Endothelial cell of umbilical vein (primary cell): ENCODE data around the gene NCK2. TPM values are rescaled to one million over a fixed set of nuclear protein-coding genes. Genes with fewer than 3 reads are reported as not detected.

Source experiments
- BruUV-seq: library from RNA; stranded (reverse); fragments of 400-500 nt; replicated peaks from 2 replicates; lab custom pipeline; 2021; lab: Mats Ljungman, UMichigan
- CTCF ChIA-PET: fragments of 300-600, 350-600 bp; sonication (Branson Sonifier 250); formaldehyde crosslinking; loops from one replicate; lab custom pipeline; 2021; ENCODE audit warnings: antibody characterized with exemption, inconsistent platforms; lab: Charles Lee
- POLR2A ChIA-PET: fragments of 300-600, 350-600 bp; sonication (Branson Sonifier 250); formaldehyde crosslinking; loops from one replicate; lab custom pipeline; 2021; ENCODE audit warnings: antibody characterized with exemption, inconsistent platforms; lab: Charles Lee
- DNase-seq: peaks from one replicate; pipeline ENCODE4 v3.0.0-alpha.2; 2011; ENCODE audit warnings: low read depth, low spot score
- FAIRE-seq: peaks from 2 replicates; lab custom pipeline; 2011; peaks lifted over from hg19 to GRCh38; lab: Jason Lieb, UNC
- H2AFZ ChIP-seq: 2 replicates; pipeline ENCODE4 v1.6.0; 2012; ENCODE audit warnings: low read depth, low read length, control low read depth, inconsistent platforms
- H3K27ac ChIP-seq: 2 replicates; pipeline ENCODE4 v1.5.1; 2011; ENCODE audit warnings: low read depth, mild to moderate bottlenecking, control low read depth, low read length, moderate library complexity; ENCODE audit not compliant: insufficient read depth
- H3K27me3 ChIP-seq, 2 experiments: 2 replicates each; pipeline versions ENCODE4 v1.6.0 to v1.6.1; 2011; ENCODE audit warnings: low read length in 2 of 2, mixed read lengths in 1 of 2; ENCODE audit not compliant: control insufficient read depth in 2 of 2, insufficient read depth in 2 of 2
- H3K36me3 ChIP-seq, 2 experiments: 2 replicates in 1 of 2; 3 replicates in 1 of 2; pipeline ENCODE4 v1.5.1; 2011; ENCODE audit warnings: low read length in 2 of 2, mild to moderate bottlenecking in 1 of 2, moderate library complexity in 1 of 2; ENCODE audit not compliant: control insufficient read depth in 2 of 2, insufficient read depth in 2 of 2; ENCODE audit errors: extremely low read depth in 1 of 2
- H3K4me1 ChIP-seq: 3 replicates; pipeline ENCODE4 v1.5.1; 2011; ENCODE audit warnings: mild to moderate bottlenecking, low read length; ENCODE audit not compliant: control insufficient read depth, insufficient read depth; ENCODE audit errors: extremely low read depth
- H3K4me2 ChIP-seq: 2 replicates; pipeline ENCODE4 v1.6.1; 2011; ENCODE audit warnings: low read length, control low read depth, mixed read lengths; ENCODE audit not compliant: insufficient read depth
- H3K4me3 ChIP-seq, 3 experiments: fragments of 200-600 bp in 1 of 3; sonication (generic), shearing (Covaris generic) in 1 of 3; replicated peaks in 1 of 3; 2 replicates each; pipeline ENCODE4 v1.5.1; 2011 to 2016; ENCODE audit warnings: control low read depth in 3 of 3, low read length in 3 of 3, mild to moderate bottlenecking in 2 of 3, inconsistent platforms in 1 of 3, low read depth in 1 of 3, moderate library complexity in 1 of 3; ENCODE audit not compliant: insufficient read depth in 1 of 3
- H3K79me2 ChIP-seq: 2 replicates; pipeline ENCODE4 v1.6.0; 2012; ENCODE audit warnings: low read length, inconsistent platforms; ENCODE audit not compliant: control insufficient read depth, insufficient read depth
- H3K9ac ChIP-seq: replicated peaks from 2 replicates; pipeline ENCODE3; 2011; ENCODE audit warnings: low read length, control low read depth; ENCODE audit not compliant: insufficient read depth; ENCODE audit errors: extremely low read depth
- H3K9me1 ChIP-seq: replicated peaks from 3 replicates; pipeline ENCODE4 v1.6.0; 2011; ENCODE audit warnings: mild to moderate bottlenecking, low read length; ENCODE audit not compliant: control insufficient read depth, insufficient read depth; ENCODE audit errors: extremely low read depth
- H3K9me3 ChIP-seq: replicated peaks from 2 replicates; pipeline ENCODE4 v1.5.1; 2012; ENCODE audit warnings: low read length, inconsistent platforms; ENCODE audit not compliant: control insufficient read depth, insufficient read depth
- H4K20me1 ChIP-seq: replicated peaks from 2 replicates; pipeline ENCODE3; 2011; ENCODE audit warnings: mild to moderate bottlenecking, low read length; ENCODE audit not compliant: control insufficient read depth, insufficient read depth; ENCODE audit errors: extremely low read depth
- EZH2 ChIP-seq: IDR thresholded peaks from 2 replicates; pipeline ENCODE4 v1.6.1; 2012; ENCODE audit warnings: borderline replicate concordance, low read depth, mild to moderate bottlenecking, moderate library complexity, low read length, inconsistent platforms; ENCODE audit not compliant: severe bottlenecking
- FOS ChIP-seq: IDR thresholded peaks from 2 replicates; pipeline ENCODE4 v1.6.1; 2011; ENCODE audit warnings: mild to moderate bottlenecking, low read length, moderate library complexity, borderline replicate concordance; ENCODE audit not compliant: insufficient read depth
- GATA2 ChIP-seq: IDR thresholded peaks from 2 replicates; pipeline ENCODE4 v1.7.0; 2011; ENCODE audit warnings: low read depth, mild to moderate bottlenecking, moderate library complexity, mixed read lengths, low read length; ENCODE audit not compliant: insufficient read length, insufficient read depth
- MAX ChIP-seq: IDR thresholded peaks from 2 replicates; pipeline ENCODE4 v1.6.1; 2011; ENCODE audit not compliant: insufficient read depth, insufficient read length
- POLR2AphosphoS5 ChIP-seq: IDR thresholded peaks from 2 replicates; pipeline ENCODE4 v1.6.1; 2012; ENCODE audit warnings: low read depth, mild to moderate bottlenecking, control low read depth, low read length, moderate library complexity; ENCODE audit not compliant: insufficient read depth
- dilution Hi-C: fragments of 300-500 bp; cut with MboI; formaldehyde crosslinking; loops from one replicate; pipeline ENCODE4 v1.15.0; 2019; ENCODE audit warnings: low sequenced_read_pairs; ENCODE audit not compliant: extremely low pct_ligation_motif_present
- intact Hi-C: fragments of 100-400 bp; cut with micrococcal nuclease; formaldehyde crosslinking; loops from one replicate; pipeline ENCODE4 v1.10.0; 2022
- polyA plus RNA-seq, 4 experiments: library from polyadenylated mRNA; depleted of rRNA in 3 of 4; stranded (reverse) in 3 of 4; unstranded in 1 of 4; fragments of >200 nt; gene quantifications; 2 replicates each; pipeline versions ENCODE4 v1.2.1 to v1.2.3, GENCODE V29; 2011 to 2012; ENCODE audit warnings: missing spikeins in 1 of 4
- total RNA-seq: library from RNA; stranded (reverse); gene quantifications from 2 replicates; pipeline ENCODE4 v1.2.3, GENCODE V29; 2021

NCK2 gene
- total and polyA plus RNA-seq, 2 donors (not counting 3 experiments of a cell fraction or from before 2014, with no cell fraction given) = 23.8 to 39.1 TPM

- intact Hi-C loops = no loop called here
- no peak for FAIRE-seq
Observed at GRCh38 chr2:105800953-105801635, 56.4 kb downstream of the NCK2 start.

GRCh38 chr2:105801961-105802360 lies 57.2 kb downstream of the NCK2 start:
- Histone ChIP-seq H3K36me3 (peaks cover 0 to 2% of the 10 kb centered on the region in 2 experiments), H3K4me2 (no peak overlapping the region), H3K27ac (no peak overlapping the region), H3K9me3 (no peaks in the 10 kb centered on the region), H3K79me2 (peaks cover 62% of the 10 kb centered on the region), H3K9me1 (no peaks in the 10 kb centered on the region), H4K20me1 (peaks cover 9% of the 10 kb centered on the region), H3K9ac (no peak overlapping the region), H3K27me3 (no peaks in the 10 kb centered on the region), H2AFZ (no peak overlapping the region), H3K4me3 (no peak overlapping the region), H3K4me1 (peaks cover 3% of the 10 kb centered on the region)
- intact Hi-C loops (no loop called here), dilution Hi-C loops (no loop called here)
- POLR2A ChIA-PET = no interaction called here
- FAIRE-seq (no peak), DNase-seq (no peak)
- no TSS peak for BruUV-seq
- TF ChIP-seq FOS (no peak), EZH2 (no peak), MAX (no peak), POLR2AphosphoS5 (no peak)
- CTCF ChIA-PET = no interaction called here

More at GRCh38 chr2:105800953-105801635, 56.4 kb downstream of the NCK2 start:
- no TSS peak for BruUV-seq
- peaks cover 9% of the 10 kb centered on the region for H4K20me1 ChIP-seq
- DNase-seq = no peak
- no peak overlapping the region for H3K27ac ChIP-seq
- H3K36me3 ChIP-seq = peaks cover 0 to 2% of the 10 kb centered on the region in 2 experiments
- H3K4me3 ChIP-seq = no peak overlapping the region
- no peaks in the 10 kb centered on the region for H3K9me3 ChIP-seq
- H3K4me1 ChIP-seq = peaks cover 10% of the 10 kb centered on the region
- POLR2A ChIA-PET = no interaction called here
- H3K79me2 ChIP-seq = peaks cover 64% of the 10 kb centered on the region
- H3K9me1 ChIP-seq = no peaks in the 10 kb centered on the region
- dilution Hi-C loops = no loop called here
- CTCF ChIA-PET = no interaction called here
- no peak overlapping the region for H3K9ac ChIP-seq
- no peaks in the 10 kb centered on the region for H3K27me3 ChIP-seq
- no peak overlapping the region for H2AFZ ChIP-seq
- TF ChIP-seq GATA2 (no peak), MAX (no peak), FOS (no peak)
- H3K4me2 ChIP-seq = no peak overlapping the region
